PC-9 (cell line): ENCODE data around the gene TBCD. TPM values are rescaled to one million over a fixed set of nuclear protein-coding genes. Genes with fewer than 3 reads are reported as not detected.

ENCODE experiments used
- BruUV-seq: library from RNA; stranded (reverse); fragments of 400-500 nt; replicated peaks from 2 replicates; lab custom pipeline; 2021; lab: Mats Ljungman, UMichigan
- CTCF ChIA-PET: fragments of 300-600 bp; sonication (Branson Sonifier 250); formaldehyde crosslinking; loops from one replicate; lab custom pipeline; 2022; ENCODE audit warnings: antibody characterized with exemption; lab: Charles Lee
- POLR2A ChIA-PET: fragments of 300-600 bp; sonication (Branson Sonifier 250); formaldehyde crosslinking; loops from one replicate; lab custom pipeline; 2022; ENCODE audit warnings: antibody characterized with exemption; ENCODE audit not compliant: unreplicated experiment; lab: Charles Lee
- DNase-seq, 2 experiments: peaks; one replicate each; pipeline versions ENCODE4 v3.0.0 to v3.0.0-alpha.2; 2015 to 2022; ENCODE audit warnings: mixed read lengths in 1 of 2
- H2AFZ ChIP-seq: fragments of 200-600 bp; sonication (generic); 2 replicates; pipeline ENCODE4 v1.8.1; 2017; ENCODE audit warnings: antibody characterized with exemption
- H3F3A ChIP-seq: fragments of 200-600 bp; sonication (generic); 2 replicates; pipeline ENCODE4 v1.8.1; 2017; ENCODE audit warnings: antibody characterized with exemption, mild to moderate bottlenecking, low read depth; ENCODE audit not compliant: insufficient read depth
- H3K27ac ChIP-seq: fragments of 200-600 bp; sonication (generic); 2 replicates; pipeline ENCODE4 v1.6.1; 2016; ENCODE audit warnings: mixed run types
- H3K27me3 ChIP-seq: fragments of 200-600 bp; sonication (generic); 2 replicates; pipeline ENCODE4 v1.6.1; 2016; ENCODE audit warnings: low read depth, mixed run types; ENCODE audit not compliant: insufficient read depth
- H3K36me3 ChIP-seq: fragments of 200-600 bp; sonication (generic); 2 replicates; pipeline ENCODE4 v1.6.1; 2016; ENCODE audit warnings: low read depth, mixed run types
- H3K4me1 ChIP-seq: fragments of 200-600 bp; sonication (generic); replicated peaks from 2 replicates; pipeline ENCODE4 v1.6.1; 2016; ENCODE audit warnings: mixed run types; ENCODE audit not compliant: insufficient read depth
- H3K4me2 ChIP-seq: fragments of 200-600 bp; sonication (generic); 2 replicates; pipeline ENCODE4 v1.6.1; 2017; ENCODE audit warnings: mixed run types
- H3K4me3 ChIP-seq: fragments of 200-600 bp; sonication (generic); 2 replicates; pipeline ENCODE4 v1.6.1; 2016; ENCODE audit warnings: mixed run types
- H3K79me2 ChIP-seq: fragments of 200-600 bp; sonication (generic); 2 replicates; pipeline ENCODE4 v1.6.1; 2017; ENCODE audit warnings: low read depth, mixed run types
- H3K9me2 ChIP-seq: fragments of 200-600 bp; sonication (generic); 2 replicates; pipeline ENCODE4 v1.8.1; 2017; ENCODE audit warnings: mild to moderate bottlenecking; ENCODE audit not compliant: insufficient read depth
- H3K9me3 ChIP-seq: fragments of 200-600 bp; sonication (generic); 2 replicates; pipeline ENCODE4 v1.8.1; 2016; ENCODE audit warnings: low read depth; ENCODE audit not compliant: insufficient read depth
- H4K20me1 ChIP-seq: fragments of 200-600 bp; sonication (generic); 2 replicates; pipeline ENCODE4 v1.8.1; 2017; ENCODE audit not compliant: insufficient read depth
- EZH2 ChIP-seq: fragments of 200-600 bp; sonication (generic); IDR thresholded peaks from 2 replicates; pipeline ENCODE4 v1.8.0; 2017; ENCODE audit warnings: antibody characterized with exemption, low read depth
- intact Hi-C: fragments of 100-400 bp; cut with micrococcal nuclease; formaldehyde crosslinking; loops from one replicate; pipeline ENCODE4 v1.10.0; 2022; ENCODE audit not compliant: unreplicated experiment
- total RNA-seq: library from RNA; stranded (reverse); gene quantifications from 2 replicates; pipeline ENCODE4 v1.2.3, GENCODE V29; 2021
- TF ChIP-seq, protein P1 (sequence below): fragments of 200-600 bp; sonication (generic); conservative IDR thresholded peaks from 2 replicates; pipeline ENCODE4 v1.6.1; 2017; ENCODE audit warnings: mixed run types, antibody characterized with exemption, mild to moderate bottlenecking, moderate library complexity

TBCD gene
- total RNA-seq, 1 experiment from 2014 or later, result 115 TPM

GRCh38 chr17:82940226-82941020, 188.6 kb downstream of the TBCD start:
- no peak for DNase-seq
- intact Hi-C loops, result no loop called here
- H3F3A ChIP-seq, result no peaks in the 10 kb centered on the region; the same call in 1 of the 2 replicates
- BruUV-seq, result no TSS peak
- no peak overlapping the region for H3K4me3 ChIP-seq
- CTCF ChIA-PET, result no interaction called here
- H3K9me3 ChIP-seq, result peaks cover 6% of the 10 kb centered on the region
- H3K4me2 ChIP-seq, result no peak overlapping the region
- TF ChIP-seq EZH2, result no peak
- TF ChIP-seq, protein P1, sequence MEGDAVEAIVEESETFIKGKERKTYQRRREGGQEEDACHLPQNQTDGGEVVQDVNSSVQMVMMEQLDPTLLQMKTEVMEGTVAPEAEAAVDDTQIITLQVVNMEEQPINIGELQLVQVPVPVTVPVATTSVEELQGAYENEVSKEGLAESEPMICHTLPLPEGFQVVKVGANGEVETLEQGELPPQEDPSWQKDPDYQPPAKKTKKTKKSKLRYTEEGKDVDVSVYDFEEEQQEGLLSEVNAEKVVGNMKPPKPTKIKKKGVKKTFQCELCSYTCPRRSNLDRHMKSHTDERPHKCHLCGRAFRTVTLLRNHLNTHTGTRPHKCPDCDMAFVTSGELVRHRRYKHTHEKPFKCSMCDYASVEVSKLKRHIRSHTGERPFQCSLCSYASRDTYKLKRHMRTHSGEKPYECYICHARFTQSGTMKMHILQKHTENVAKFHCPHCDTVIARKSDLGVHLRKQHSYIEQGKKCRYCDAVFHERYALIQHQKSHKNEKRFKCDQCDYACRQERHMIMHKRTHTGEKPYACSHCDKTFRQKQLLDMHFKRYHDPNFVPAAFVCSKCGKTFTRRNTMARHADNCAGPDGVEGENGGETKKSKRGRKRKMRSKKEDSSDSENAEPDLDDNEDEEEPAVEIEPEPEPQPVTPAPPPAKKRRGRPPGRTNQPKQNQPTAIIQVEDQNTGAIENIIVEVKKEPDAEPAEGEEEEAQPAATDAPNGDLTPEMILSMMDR, result no peak
- no peaks in the 10 kb centered on the region for H4K20me1 ChIP-seq
- H2AFZ ChIP-seq, result no peak overlapping the region
- 0 out of 2 replicates have a peak, but pooled peaks cover 5% of the 10 kb centered on the region for H3K36me3 ChIP-seq
- H3K27ac ChIP-seq, result no peak overlapping the region
- H3K27me3 ChIP-seq, result no peaks in the 10 kb centered on the region
- no peaks in the 10 kb centered on the region for H3K4me1 ChIP-seq
- POLR2A ChIA-PET, result no interaction called here
- no peaks in the 10 kb centered on the region for H3K9me2 ChIP-seq
- no peaks in the 10 kb centered on the region for H3K79me2 ChIP-seq

DNA sequence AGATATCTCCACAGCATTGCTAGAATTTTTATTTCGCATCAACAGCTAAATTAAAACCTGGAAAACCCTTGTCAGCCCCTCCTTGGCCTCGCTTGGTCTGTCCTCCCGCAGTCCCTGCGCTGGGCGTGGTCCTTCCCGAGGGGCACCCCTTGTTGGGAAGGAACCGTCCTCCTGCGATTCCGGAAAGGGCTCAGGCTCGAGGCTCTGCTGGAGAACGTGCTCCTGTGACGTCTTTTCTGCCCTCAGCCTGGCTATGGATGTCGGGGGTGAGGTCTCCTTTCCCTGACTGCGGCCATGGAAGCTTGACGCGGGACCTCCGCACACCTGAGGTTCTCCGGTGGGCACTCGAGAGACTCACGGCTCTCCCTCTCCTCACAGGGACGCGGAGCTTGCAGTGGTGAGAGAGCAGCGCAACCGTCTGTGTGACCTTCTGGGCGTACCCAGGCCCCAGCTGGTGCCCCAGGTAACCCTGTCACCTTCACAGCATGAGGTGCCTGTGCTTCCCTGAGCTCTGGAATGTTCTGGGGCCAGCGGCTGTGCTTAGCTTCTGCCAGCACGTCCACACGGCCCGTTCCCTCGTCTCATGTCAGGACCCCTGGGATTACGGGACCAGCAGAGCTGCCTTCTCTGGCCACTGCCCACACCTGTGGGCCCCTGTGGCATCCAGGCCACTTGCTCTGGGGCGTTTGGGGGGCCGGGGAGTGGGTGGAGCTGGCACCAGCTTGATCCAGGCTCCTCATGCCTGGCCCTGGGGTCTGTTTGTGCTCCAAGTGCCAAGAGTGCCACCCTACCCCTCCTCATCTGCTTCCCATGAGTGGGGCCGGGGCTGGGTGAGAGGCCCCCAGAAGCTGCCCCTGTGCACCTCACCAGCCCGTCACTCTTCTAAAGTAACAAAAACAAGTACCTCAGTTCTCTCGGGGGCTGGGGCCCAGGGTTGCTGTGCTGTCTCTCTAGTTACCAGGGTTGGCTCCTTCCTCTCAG, 189.4 kb downstream of the TBCD start:
- Histone ChIP-seq H3K9me2 (no peaks in the 10 kb centered on the region), H3K79me2 (no peaks in the 10 kb centered on the region), H3K4me3 (no peak overlapping the region), H3K9me3 (peaks cover 6% of the 10 kb centered on the region), H3F3A (no peaks in the 10 kb centered on the region; the same call in 1 of the 2 replicates), H3K4me2 (no peak overlapping the region), H3K27me3 (no peaks in the 10 kb centered on the region), H2AFZ (no peak overlapping the region), H3K4me1 (no peaks in the 10 kb centered on the region), H4K20me1 (no peaks in the 10 kb centered on the region), H3K27ac (no peak overlapping the region), H3K36me3 (0 out of 2 replicates have a peak, but pooled peaks cover 5% of the 10 kb centered on the region)
- intact Hi-C loops, result no loop called here
- BruUV-seq, result no TSS peak
- ChIA-PET POLR2A (no interaction called here), CTCF (no interaction called here)
- TF ChIP-seq EZH2, result no peak
- TF ChIP-seq, protein P1, result no peak
- no peak for DNase-seq
